NCI-H2029 treated with DMSO at 0.1 percent for 48 hours (cell line): ENCODE measurements around the gene SEPTIN1.

Source experiments
- DNase-seq: peaks from one replicate; lab custom pipeline; 2025; lab: John Stamatoyannopoulos, UW

Gene SEPTIN1

GRCh38 chr16:30377050-30377811 is 5.1 kb downstream of the SEPTIN1 start:
- no peak for DNase-seq

- no peak for DNase-seq
These were observed 5.9 kb downstream of the SEPTIN1 start for GRCh38 chr16:30376461-30376902.

- no peak for DNase-seq
These were observed 6.5 kb downstream of the SEPTIN1 start for GRCh38 chr16:30375864-30376263.

- DNase-seq = no peak
These were observed 7.8 kb downstream of the SEPTIN1 start, which contains the start of gene MYL11 for GRCh38 chr16:30374538-30374937. MYL11 (plus strand) TSS chr16:30374802; CDS start chr16:30374858, 56 bp downstream.

GRCh38 chr16:30372725-30373124 is 9.6 kb downstream of the SEPTIN1 start:
- DNase-seq = no peak

GRCh38 chr16:30372038-30372712 is 10.2 kb downstream of the SEPTIN1 start:
- no peak for DNase-seq

- DNase-seq = no peak
These were observed 11.0 kb downstream of the SEPTIN1 start for GRCh38 chr16:30371248-30371816.

- DNase-seq = peak; percentile 99
These were observed 11.7 kb downstream of the SEPTIN1 start, which contains the start of gene TBC1D10B for GRCh38 chr16:30370456-30371247. TBC1D10B (minus strand) TSS chr16:30370494; CDS start chr16:30370183, 311 bp downstream.

GRCh38 chr16:30369938-30370455 is 12.4 kb downstream of the SEPTIN1 start:
- no peak for DNase-seq

GRCh38 chr16:30369091-30369937 is 13.0 kb downstream of the SEPTIN1 start:
- DNase-seq = no peak

GRCh38 chr16:30368792-30369090 is 13.6 kb downstream of the SEPTIN1 start:
- DNase-seq = no peak

- no peak for DNase-seq
These were observed 14.1 kb downstream of the SEPTIN1 start for GRCh38 chr16:30368122-30368791.

GRCh38 chr16:30367349-30368009 is 14.9 kb downstream of the SEPTIN1 start:
- DNase-seq = no peak

- DNase-seq = no peak
These were observed 15.8 kb downstream of the SEPTIN1 start for GRCh38 chr16:30366511-30366910.

GRCh38 chr16:30365200-30365599 is 17.2 kb downstream of the SEPTIN1 start:
- DNase-seq = no peak

GRCh38 chr16:30361180-30361579 is 21.2 kb downstream of the SEPTIN1 start:
- DNase-seq = no peak

- DNase-seq = no peak
These were observed 22.5 kb downstream of the SEPTIN1 start for GRCh38 chr16:30359871-30360170.

- no peak for DNase-seq
These were observed 23.1 kb downstream of the SEPTIN1 start for GRCh38 chr16:30358990-30359870.

GRCh38 chr16:30358577-30358936 is 23.8 kb downstream of the SEPTIN1 start:
- no peak for DNase-seq
